ENCODE measurements around the gene GPR17.
A peak's percentile ranks its signal among the peaks of the same experiment; 100 is the strongest.

The GPR17 gene

DNA sequence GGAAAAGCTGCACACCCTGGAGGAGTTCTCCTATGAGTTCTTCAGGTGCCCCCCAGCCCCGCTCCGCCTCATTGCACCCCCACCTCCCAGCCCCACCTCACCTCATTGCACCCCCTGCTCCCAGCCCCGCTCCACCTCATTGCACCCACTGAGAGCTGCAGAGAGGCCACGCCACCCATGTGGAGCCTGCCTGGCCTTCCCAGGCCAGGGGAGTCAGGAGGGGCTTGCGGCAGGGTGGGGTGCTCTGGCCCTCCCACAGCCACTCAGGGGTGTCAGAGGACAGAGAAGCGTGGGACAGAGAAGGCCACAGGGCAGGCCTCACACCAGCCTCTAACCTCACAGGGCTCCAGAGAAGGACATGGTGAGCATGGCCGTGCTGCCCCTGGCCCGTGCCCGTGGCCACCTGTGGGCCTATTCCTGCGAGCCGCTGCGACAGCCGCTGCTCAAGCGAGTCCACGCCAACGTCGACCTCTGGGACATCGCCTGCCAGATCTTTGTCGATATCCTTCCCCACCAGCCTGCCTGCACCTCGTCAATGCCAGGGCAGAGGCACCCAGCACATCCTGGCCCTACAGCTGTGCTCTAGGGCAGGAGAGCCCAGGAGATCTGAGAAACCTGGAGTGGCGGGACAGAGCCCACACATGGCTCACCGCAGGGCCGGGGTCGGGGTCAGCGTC is 15.0 kb upstream of the GPR17 start:
- no peaks in the 10 kb centered on the region for H3K27me3 ChIP-seq (ENCODE audit: insufficient read depth, low read length)
- H3K4ac ChIP-seq (ENCODE audit: low read depth, low read length): no peak overlapping the region
- H2BK5ac ChIP-seq (ENCODE audit: low read depth, low read length, poor library complexity): no peak overlapping the region
- H3K4me1 ChIP-seq (ENCODE audit: control insufficient read depth in 1 of 2, insufficient read depth in 2 of 2, low read length in 2 of 2): no peaks in the 10 kb centered on the region
- no peak overlapping the region for H2AFZ ChIP-seq (ENCODE audit: insufficient read depth, low read length, poor library complexity)
- H4K8ac ChIP-seq (ENCODE audit: low read depth, low read length): no peak overlapping the region
- H3K4me3 ChIP-seq (ENCODE audit: low read depth, low read length): no peak overlapping the region
- peaks cover 5% of the 10 kb centered on the region for H3K9me3 ChIP-seq (ENCODE audit: insufficient read depth, low read depth, low read length)
- no peak overlapping the region for H3K14ac ChIP-seq (ENCODE audit: low read length)
- WGBS (ENCODE audit: extremely low coverage, insufficient coverage, insufficient read length): no CpG with 5 or more reads among the region's 25 CpGs
- no peak overlapping the region for H3K27ac ChIP-seq (ENCODE audit: low read depth, low read length)
- H4K91ac ChIP-seq (ENCODE audit: low read depth, low read length): no peak overlapping the region
- H2BK120ac ChIP-seq (ENCODE audit: insufficient read depth, low read length, poor library complexity): no peak overlapping the region
- no peaks in the 10 kb centered on the region for H3K36me3 ChIP-seq (ENCODE audit: control insufficient read depth in 1 of 2, insufficient read depth in 2 of 2, low read length in 2 of 2)
- H2BK12ac ChIP-seq (ENCODE audit: low read length): no peak overlapping the region
- no peak overlapping the region for H3K18ac ChIP-seq (ENCODE audit: low read length)
- DNase-seq: peak in 1 of 2 donors; percentile 18
- H3K79me1 ChIP-seq (ENCODE audit: low read length): no peaks in the 10 kb centered on the region
- no peak overlapping the region for H3K9ac ChIP-seq (ENCODE audit: low read length)
- no peak overlapping the region for H3K4me2 ChIP-seq (ENCODE audit: low read length)
- H2AK5ac ChIP-seq (ENCODE audit: low read length): no peak overlapping the region
- H3K79me2 ChIP-seq (ENCODE audit: control insufficient read depth, insufficient read depth, low read length, poor library complexity): no peaks in the 10 kb centered on the region
- no peak overlapping the region for H3K23ac ChIP-seq (ENCODE audit: low read length)
- H4K12ac ChIP-seq (ENCODE audit: low read depth, low read length): no peak overlapping the region

DNA sequence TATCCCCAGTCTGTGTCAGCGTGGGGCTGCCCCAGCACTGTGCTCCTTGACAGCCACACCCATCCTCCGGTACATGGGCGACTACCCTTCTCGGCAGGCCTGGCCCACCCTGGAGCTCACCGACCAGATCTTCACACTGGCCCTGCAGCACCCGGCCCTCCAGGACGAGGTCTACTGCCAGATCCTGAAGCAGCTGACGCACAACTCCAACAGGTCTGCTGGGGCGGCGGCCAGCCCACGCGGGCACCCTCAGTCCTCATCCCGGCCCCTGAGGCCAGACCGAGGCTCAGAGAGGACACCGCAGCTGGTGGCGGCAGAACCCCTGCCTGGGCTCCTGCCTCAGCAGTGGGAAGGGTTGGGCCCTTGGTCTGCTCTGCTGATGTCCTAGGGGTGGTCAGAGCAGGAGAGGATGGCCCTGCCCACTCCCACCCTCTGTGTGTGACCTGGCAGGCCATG is 14.4 kb upstream of the GPR17 start:
- Histone ChIP-seq H3K36me3 (ENCODE audit: control insufficient read depth in 1 of 2, insufficient read depth in 2 of 2, low read length in 2 of 2) (no peaks in the 10 kb centered on the region), H3K14ac (ENCODE audit: low read length) (no peak overlapping the region), H3K4me3 (ENCODE audit: low read depth, low read length) (no peak overlapping the region), H3K4me2 (ENCODE audit: low read length) (no peak overlapping the region), H3K79me1 (ENCODE audit: low read length) (peaks cover 3% of the 10 kb centered on the region), H3K9ac (ENCODE audit: low read length) (no peak overlapping the region), H3K18ac (ENCODE audit: low read length) (no peak overlapping the region), H2AK5ac (ENCODE audit: low read length) (no peak overlapping the region), H2BK5ac (ENCODE audit: low read depth, low read length, poor library complexity) (no peak overlapping the region), H3K79me2 (ENCODE audit: control insufficient read depth, insufficient read depth, low read length, poor library complexity) (no peaks in the 10 kb centered on the region), H2BK120ac (ENCODE audit: insufficient read depth, low read length, poor library complexity) (no peak overlapping the region), H2AFZ (ENCODE audit: insufficient read depth, low read length, poor library complexity) (no peak overlapping the region), H3K27me3 (ENCODE audit: insufficient read depth, low read length) (no peaks in the 10 kb centered on the region), H4K12ac (ENCODE audit: low read depth, low read length) (no peak overlapping the region), H3K27ac (ENCODE audit: low read depth, low read length) (no peak overlapping the region), H4K91ac (ENCODE audit: low read depth, low read length) (no peak overlapping the region), H4K8ac (ENCODE audit: low read depth, low read length) (no peak overlapping the region), H3K4me1 (ENCODE audit: control insufficient read depth in 1 of 2, insufficient read depth in 2 of 2, low read length in 2 of 2) (peaks cover 0 to 3% of the 10 kb centered on the region in 2 experiments), H2BK12ac (ENCODE audit: low read length) (no peak overlapping the region), H3K9me3 (ENCODE audit: insufficient read depth, low read depth, low read length) (peaks cover 5% of the 10 kb centered on the region), H3K23ac (ENCODE audit: low read length) (no peak overlapping the region), H3K4ac (ENCODE audit: low read depth, low read length) (no peak overlapping the region)
- no CpG with 5 or more reads among the region's 16 CpGs for WGBS (ENCODE audit: extremely low coverage, insufficient coverage, insufficient read length)
- peak; percentile 76 to 79 for DNase-seq

DNA sequence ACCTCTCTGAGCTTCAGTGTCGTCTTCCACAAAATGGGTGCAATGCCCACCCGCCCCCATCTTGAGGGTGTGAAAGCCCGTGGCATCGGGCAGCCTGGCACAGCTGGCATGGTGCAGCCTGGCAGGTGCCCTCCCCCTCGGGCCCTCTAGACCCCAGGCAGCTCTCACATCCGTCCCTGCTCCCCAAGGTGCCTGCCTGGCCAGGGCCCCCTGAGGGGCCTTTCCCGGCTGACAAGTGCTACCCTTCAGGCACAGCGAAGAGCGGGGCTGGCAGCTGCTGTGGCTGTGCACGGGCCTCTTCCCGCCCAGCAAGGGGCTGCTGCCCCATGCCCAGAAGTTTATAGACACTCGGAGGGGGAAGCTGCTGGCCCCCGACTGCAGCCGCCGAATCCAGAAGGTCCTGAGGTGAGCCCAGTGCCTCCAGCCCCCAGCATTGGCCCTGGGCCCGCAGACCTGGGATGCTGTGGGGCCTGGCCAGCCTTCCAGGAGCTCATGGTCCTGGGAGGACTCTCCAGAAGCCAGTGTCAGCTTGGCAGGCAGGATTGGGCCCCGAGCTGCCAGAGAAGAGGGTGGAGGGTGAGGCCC is 13.9 kb upstream of the GPR17 start:
- Histone ChIP-seq H3K27ac (ENCODE audit: low read depth, low read length) (no peak overlapping the region), H3K79me2 (ENCODE audit: control insufficient read depth, insufficient read depth, low read length, poor library complexity) (no peaks in the 10 kb centered on the region), H3K9ac (ENCODE audit: low read length) (no peak overlapping the region), H3K36me3 (ENCODE audit: control insufficient read depth in 1 of 2, insufficient read depth in 2 of 2, low read length in 2 of 2) (no peaks in the 10 kb centered on the region), H2BK120ac (ENCODE audit: insufficient read depth, low read length, poor library complexity) (no peak overlapping the region), H3K18ac (ENCODE audit: low read length) (no peak overlapping the region), H4K91ac (ENCODE audit: low read depth, low read length) (no peak overlapping the region), H3K4me3 (ENCODE audit: low read depth, low read length) (no peak overlapping the region), H3K79me1 (ENCODE audit: low read length) (peaks cover 6% of the 10 kb centered on the region), H3K27me3 (ENCODE audit: insufficient read depth, low read length) (no peaks in the 10 kb centered on the region), H4K8ac (ENCODE audit: low read depth, low read length) (no peak overlapping the region), H3K4me2 (ENCODE audit: low read length) (no peak overlapping the region), H3K14ac (ENCODE audit: low read length) (no peak overlapping the region), H3K23ac (ENCODE audit: low read length) (no peak overlapping the region), H3K9me3 (ENCODE audit: insufficient read depth, low read depth, low read length) (peaks cover 5% of the 10 kb centered on the region), H2AFZ (ENCODE audit: insufficient read depth, low read length, poor library complexity) (no peak overlapping the region), H4K12ac (ENCODE audit: low read depth, low read length) (no peak overlapping the region), H3K4me1 (ENCODE audit: control insufficient read depth in 1 of 2, insufficient read depth in 2 of 2, low read length in 2 of 2) (peaks cover 3 to 7% of the 10 kb centered on the region in 2 experiments), H2AK5ac (ENCODE audit: low read length) (no peak overlapping the region), H3K4ac (ENCODE audit: low read depth, low read length) (no peak overlapping the region), H2BK12ac (ENCODE audit: low read length) (no peak overlapping the region), H2BK5ac (ENCODE audit: low read depth, low read length, poor library complexity) (no peak overlapping the region)
- no CpG with 5 or more reads among the region's 17 CpGs for WGBS (ENCODE audit: extremely low coverage, insufficient coverage, insufficient read length)
- DNase-seq: no peak

DNA sequence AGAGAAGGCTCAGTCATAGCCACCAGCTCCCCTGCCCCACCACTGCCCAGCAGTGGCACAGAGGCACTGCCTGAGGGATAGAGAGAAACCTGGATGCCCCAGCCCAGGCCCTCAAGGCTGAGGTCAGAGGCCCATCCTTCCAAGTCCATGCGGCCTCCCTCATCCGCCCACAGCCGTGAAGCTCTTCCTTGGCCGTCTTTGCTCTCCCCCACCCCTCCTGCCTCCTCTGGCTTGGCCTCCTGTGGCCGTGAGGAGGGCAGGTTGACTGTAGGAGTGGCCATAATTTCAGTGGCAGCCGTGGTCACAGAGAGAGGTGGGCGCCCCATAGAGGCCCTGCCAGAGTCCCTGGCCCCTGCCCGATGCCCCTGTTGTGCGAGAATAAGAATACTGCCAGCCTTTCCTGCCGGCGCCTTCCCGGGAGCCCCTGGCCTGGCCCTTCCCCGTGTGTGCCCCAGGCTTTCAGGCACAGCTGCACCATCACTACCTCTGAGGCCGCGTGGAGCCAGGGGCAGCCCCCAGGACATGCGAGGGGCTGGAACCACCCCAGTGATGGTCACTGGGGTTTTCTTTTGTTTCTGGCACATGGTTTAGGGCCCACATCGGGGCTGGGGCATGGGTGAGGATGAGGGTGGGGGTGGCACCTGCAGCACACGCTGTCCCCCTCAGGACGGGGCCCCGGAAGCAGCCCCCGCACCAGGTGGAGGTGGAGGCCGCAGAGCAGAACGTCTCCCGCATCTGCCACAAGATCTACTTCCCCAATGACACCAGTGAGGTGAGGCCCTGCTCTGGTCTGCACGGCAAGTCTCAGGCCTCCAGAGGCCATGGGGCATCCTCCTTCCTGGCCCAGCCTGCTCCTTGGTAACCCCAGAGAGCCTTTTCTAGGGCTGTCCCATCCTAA is 13.1 kb upstream of the GPR17 start:
- H3K4me2 ChIP-seq (ENCODE audit: low read length): no peak overlapping the region
- peaks cover under 1% of the 10 kb centered on the region for H3K79me2 ChIP-seq (ENCODE audit: control insufficient read depth, insufficient read depth, low read length, poor library complexity)
- H3K4me1 ChIP-seq (ENCODE audit: control insufficient read depth in 1 of 2, insufficient read depth in 2 of 2, low read length in 2 of 2): peaks cover 10 to 14% of the 10 kb centered on the region in 2 experiments
- H3K36me3 ChIP-seq (ENCODE audit: control insufficient read depth in 1 of 2, insufficient read depth in 2 of 2, low read length in 2 of 2): no peaks in the 10 kb centered on the region
- no peak overlapping the region for H3K4me3 ChIP-seq (ENCODE audit: low read depth, low read length)
- H3K14ac ChIP-seq (ENCODE audit: low read length): no peak overlapping the region
- no peak overlapping the region for H3K18ac ChIP-seq (ENCODE audit: low read length)
- H3K9me3 ChIP-seq (ENCODE audit: insufficient read depth, low read depth, low read length): peaks cover 3% of the 10 kb centered on the region
- H3K4ac ChIP-seq (ENCODE audit: low read depth, low read length): no peak overlapping the region
- peaks cover 12% of the 10 kb centered on the region for H3K79me1 ChIP-seq (ENCODE audit: low read length)
- H3K9ac ChIP-seq (ENCODE audit: low read length): no peak overlapping the region
- no peak overlapping the region for H2BK120ac ChIP-seq (ENCODE audit: insufficient read depth, low read length, poor library complexity)
- no peak overlapping the region for H2BK12ac ChIP-seq (ENCODE audit: low read length)
- WGBS (ENCODE audit: extremely low coverage, insufficient coverage, insufficient read length): no CpG with 5 or more reads among the region's 25 CpGs
- H3K23ac ChIP-seq (ENCODE audit: low read length): no peak overlapping the region
- no peaks in the 10 kb centered on the region for H3K27me3 ChIP-seq (ENCODE audit: insufficient read depth, low read length)
- peak overlapping the region; percentile 9 for H2AFZ ChIP-seq (ENCODE audit: insufficient read depth, low read length, poor library complexity)
- no peak overlapping the region for H4K12ac ChIP-seq (ENCODE audit: low read depth, low read length)
- no peak overlapping the region for H4K91ac ChIP-seq (ENCODE audit: low read depth, low read length)
- no peak overlapping the region for H2BK5ac ChIP-seq (ENCODE audit: low read depth, low read length, poor library complexity)
- no peak for DNase-seq
- H4K8ac ChIP-seq (ENCODE audit: low read depth, low read length): no peak overlapping the region
- no peak overlapping the region for H3K27ac ChIP-seq (ENCODE audit: low read depth, low read length)
- H2AK5ac ChIP-seq (ENCODE audit: low read length): peak overlapping the region; percentile 18

Data from trophoblast cell (in vitro differentiated cells and primary cell).